Dedifferentiated amniotic fluid mesenchymal stem cell (primary cell): ENCODE data around the gene SUN5.
"Not testable (repeated sequence)": the region's sequence is repeated elsewhere in the genome, so short reads cannot be mapped to it uniquely, and the experiment has no call there.

Experiments
- DNase-seq: peaks from one replicate; pipeline ENCODE4 v3.0.0-alpha.2; 2016; ENCODE audit errors: extremely low spot score

The SUN5 gene

GRCh38 chr20:32977281-32978008, 26.8 kb downstream of the SUN5 start:
- no peak for DNase-seq

GRCh38 chr20:32976746-32977145, 27.5 kb downstream of the SUN5 start:
- no peak for DNase-seq

GRCh38 chr20:32975698-32976674, 28.2 kb downstream of the SUN5 start:
- no peak for DNase-seq

GRCh38 chr20:32975121-32975520, 29.1 kb downstream of the SUN5 start:
- DNase-seq, result not testable (repeated sequence)

GRCh38 chr20:32974204-32975064, 29.8 kb downstream of the SUN5 start:
- not testable (repeated sequence) for DNase-seq

GRCh38 chr20:32973077-32973717, 31.0 kb downstream of the SUN5 start:
- DNase-seq, result no peak

- no peak for DNase-seq
Observed at GRCh38 chr20:32972181-32973076, 31.8 kb downstream of the SUN5 start.

DNA sequence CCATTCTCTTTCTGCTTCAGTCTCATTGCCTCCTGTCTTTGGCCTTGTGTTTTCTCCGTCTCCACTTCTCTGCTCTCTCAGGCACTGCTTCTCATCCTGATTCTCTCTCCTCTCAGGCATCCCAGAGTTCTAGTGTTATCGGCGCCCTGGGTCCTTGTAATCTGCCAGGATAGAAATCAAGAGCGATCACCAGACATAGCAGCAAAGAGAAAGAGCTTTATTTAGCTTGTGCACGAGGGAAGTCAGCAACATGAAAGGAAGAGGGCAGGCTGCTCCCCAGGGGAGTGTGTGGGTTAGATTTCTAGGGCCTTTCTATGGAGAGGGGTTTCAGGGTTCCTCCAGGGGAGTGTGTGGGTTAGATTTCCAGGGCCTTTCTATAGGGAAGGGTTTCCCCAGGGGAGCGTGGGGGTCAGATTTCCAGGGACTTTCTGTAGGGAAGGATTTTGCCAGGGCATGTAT, 32.5 kb downstream of the SUN5 start:
- DNase-seq, result no peak

- DNase-seq, result no peak
Observed at GRCh38 chr20:32970973-32971300, 33.3 kb downstream of the SUN5 start.

DNA sequence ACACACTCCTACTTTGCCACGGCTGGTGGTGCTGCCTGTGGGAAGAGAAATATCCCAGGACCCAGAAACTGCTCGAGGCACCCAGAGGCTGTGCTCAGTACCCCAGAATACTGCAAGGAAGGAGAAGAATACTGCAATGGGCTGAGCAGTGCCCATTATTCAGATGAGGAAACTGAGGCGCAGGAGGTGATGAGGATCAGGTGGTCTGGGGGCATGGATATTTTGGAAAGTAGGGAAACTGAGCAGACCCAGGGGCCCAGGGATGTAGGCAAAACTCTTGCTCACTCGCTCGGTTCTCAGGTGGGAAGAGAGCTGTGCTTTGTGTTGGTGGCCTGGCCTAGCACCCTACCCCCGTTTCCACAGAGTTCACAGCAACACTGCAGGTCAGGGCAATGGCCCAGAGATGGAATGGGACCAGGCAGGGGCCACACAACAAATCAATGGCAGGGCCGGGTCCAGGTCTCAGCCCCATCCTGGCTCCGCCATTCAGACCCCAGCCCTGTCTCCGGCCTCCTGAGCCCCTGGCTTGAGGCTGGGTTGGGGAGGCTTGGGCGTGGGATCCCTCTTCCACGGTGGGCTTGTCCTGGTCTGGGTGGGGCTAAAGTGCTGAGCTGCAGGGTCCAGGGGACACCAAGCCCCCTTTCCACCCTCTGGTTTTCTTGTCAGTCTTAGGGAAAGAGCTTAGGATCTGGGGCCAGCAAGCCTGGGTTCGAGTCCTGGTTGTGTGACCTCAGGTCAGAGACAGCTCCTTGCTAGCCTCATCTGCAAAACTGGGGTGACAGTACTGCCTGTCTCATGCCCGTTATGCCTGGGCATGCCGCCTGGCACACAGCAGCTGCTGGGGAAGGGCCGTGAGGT, 33.9 kb downstream of the SUN5 start:
- DNase-seq, result no peak

DNA sequence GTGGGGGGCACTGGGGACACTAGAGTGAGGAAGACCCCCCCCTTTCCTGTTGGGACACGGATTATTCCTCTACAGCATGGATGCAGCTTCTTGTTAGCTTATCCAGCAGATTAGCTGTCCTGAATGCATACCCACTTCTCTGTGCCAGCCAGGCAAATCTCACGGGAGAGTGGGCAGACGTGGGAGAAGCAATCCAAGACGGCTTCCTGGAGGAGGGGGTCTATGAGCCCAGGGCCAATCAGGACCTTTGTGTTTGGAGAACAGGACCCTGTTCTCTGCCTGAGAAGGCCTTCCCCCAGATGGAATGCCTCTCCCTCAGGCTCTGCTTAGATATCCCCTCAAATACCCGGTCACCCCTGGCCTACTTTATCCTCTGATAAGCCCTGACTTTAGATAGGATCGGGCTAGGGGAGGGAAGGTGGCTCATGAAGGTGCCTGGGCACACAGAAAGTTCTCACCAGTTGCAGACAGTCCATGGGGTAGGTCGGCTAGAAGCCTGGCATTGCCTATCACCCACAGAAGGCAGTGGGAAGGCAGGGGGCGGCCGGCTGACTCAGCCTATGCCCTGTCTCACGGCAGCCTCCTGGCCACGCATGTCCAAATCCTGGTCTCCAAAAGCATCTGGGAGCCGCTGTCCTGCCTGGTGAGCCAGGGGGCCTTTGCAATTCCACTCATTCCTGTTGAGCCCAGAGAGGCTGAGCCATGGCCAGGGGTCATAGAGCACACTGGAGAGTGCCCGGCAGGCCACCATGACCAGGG, 34.7 kb downstream of the SUN5 start:
- DNase-seq, result no peak

DNA sequence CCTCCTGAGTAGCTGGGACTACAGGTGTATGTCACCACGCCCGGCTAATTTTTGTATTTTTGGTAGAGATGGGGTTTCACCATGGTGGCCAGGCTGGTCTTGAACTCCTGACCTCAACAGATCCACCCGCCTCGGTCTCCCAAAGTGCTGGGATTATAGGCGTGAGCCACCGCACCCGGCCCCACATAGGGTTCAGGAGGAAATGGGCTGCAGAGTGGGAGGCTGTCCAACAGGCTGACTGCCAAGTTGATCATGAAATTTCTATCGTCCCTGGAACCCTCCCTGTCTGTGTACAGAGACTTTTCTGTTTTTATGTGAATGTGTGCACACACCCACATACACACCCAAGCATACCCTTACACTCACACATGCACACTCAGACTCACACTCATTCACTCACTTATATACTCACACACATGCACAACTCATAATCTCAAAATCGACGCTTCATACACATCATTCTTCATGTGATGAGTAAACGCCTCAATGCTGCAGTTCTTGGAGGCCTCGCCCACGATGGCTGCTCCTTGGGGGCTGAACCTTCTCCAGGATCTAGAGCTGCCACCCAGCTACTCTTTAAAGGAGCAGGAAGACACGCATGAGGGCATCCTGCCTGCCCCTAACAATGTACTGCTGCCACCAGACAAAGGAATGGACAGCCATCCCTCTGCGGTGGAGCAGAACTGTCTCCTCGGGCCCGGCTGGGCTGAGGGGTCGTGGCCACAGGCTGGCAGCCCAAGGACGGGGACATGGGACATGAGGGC, 35.6 kb downstream of the SUN5 start:
- no peak for DNase-seq

- no peak for DNase-seq
Observed at GRCh38 chr20:32967961-32968457, 36.2 kb downstream of the SUN5 start.

DNA sequence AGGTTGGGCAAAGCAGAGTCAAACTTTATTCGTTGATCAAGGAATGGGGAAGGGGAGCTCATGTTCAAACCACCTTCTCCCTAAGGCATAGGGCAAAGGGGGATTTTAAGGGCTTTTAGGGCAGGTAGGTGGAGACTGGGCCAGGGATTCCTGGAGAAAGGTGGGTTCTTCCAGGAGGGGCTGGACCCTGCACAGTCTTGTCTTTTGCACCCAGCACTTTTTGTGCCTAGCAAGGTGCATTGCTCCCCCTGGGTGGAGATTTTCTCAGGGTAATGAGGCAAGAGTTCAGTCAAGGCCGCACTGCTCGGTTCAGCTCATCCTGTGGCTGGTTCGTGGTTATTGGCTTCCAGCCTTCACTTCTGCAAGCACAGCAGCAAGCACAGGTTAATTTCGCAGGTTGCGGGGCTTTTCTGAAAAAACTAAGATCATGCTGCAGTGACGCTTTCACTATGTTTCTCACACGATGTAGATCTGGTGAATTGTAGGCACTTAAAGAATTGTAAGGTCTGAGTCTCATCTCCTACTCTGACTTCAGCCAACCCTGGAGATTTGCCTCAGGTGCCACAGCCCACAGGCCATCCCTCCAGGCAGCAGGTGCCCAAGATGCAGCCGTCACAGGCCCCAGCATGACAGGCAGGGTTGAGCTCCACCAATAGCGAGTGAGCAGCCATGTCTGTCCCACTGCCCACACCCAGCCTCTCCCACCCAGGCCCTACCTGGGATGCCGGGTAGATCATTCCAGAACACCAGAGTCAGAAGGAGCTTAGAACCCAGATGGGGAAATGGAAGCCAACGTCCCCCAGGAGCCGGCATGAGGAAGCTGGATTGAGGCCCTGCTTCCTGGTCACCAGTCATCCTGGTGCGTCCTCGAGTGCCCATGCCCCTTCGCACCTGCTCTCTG, 37.1 kb downstream of the SUN5 start:
- no peak for DNase-seq

GRCh38 chr20:32966382-32966781, 37.9 kb downstream of the SUN5 start:
- DNase-seq, result no peak

DNA sequence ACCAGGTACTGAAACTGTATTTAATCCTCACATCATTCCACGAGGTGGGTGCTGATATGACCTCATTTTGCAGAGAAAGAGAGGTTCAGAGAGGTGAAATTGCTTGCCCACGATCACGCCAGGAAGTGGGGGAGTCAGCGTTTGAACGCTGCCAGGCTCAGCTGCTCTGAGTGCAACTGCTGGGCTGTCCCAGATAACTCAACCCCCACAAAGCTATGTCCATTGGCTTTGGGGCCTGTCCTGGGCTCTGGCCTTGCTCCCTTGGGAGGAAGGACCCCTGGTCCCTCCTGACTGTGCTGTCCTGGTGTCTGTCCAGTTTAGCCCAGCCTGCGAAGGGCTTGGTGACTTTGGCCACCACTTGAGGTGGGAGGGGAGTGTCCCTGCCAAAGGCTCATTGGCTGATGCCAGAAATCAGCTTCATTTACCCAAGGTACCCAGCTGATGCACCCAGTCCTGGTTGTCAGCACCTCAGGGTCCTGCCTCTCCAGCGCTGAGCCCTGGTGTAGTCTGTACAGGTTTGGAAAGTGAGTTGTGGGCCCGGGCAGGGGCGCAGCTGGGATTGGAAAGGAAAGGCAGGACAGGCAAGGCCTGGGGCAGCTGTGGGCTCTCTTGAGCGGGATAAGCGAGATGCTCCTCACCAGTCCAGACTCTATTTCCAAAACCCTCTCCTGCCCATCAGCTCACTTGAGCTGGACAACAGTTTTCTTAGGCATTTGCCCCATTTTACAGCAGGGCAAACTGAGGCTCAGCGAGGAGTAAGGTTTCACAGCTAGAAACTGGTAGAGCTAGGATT, 38.5 kb downstream of the SUN5 start:
- no peak for DNase-seq
